HEK293 (cell line): ENCODE results near the gene VSTM2L.

ENCODE experiments used
- CTCF ChIA-PET: fragments of 350-600 bp; formaldehyde crosslinking; extraction: SDS; loops from one replicate; lab custom pipeline; 2021; ENCODE audit warnings: antibody characterized with exemption; lab: Yijun Ruan, JAX
- POLR2A ChIA-PET: fragments of 300-600 bp; formaldehyde crosslinking; extraction: SDS; loops from one replicate; lab custom pipeline; 2020; ENCODE audit warnings: antibody characterized with exemption, inconsistent platforms; lab: Yijun Ruan, JAX
- H3K27ac ChIP-seq: fragments of 200-500 bp; sonication (Bioruptor generic); 2 replicates; pipeline ENCODE4 v1.5.1; 2014; ENCODE audit warnings: low read depth, low read length, control low read depth, inconsistent platforms; ENCODE audit errors: extremely low read depth
- H3K36me3 ChIP-seq, 2 experiments: fragments of 200-500 bp in 1 of 2; sonication (Bioruptor generic) in 1 of 2; 1 replicate in 1 of 2; 2 replicates in 1 of 2; pipeline ENCODE4 v1.5.1; 2014 to 2017; ENCODE audit warnings: inconsistent platforms in 2 of 2, low read length in 2 of 2; ENCODE audit not compliant: control insufficient read depth in 2 of 2, insufficient read depth in 1 of 2
- H3K4me1 ChIP-seq: fragments of 200-500 bp; sonication (Bioruptor generic); 2 replicates; pipeline ENCODE4 v1.5.1; 2014; ENCODE audit warnings: mild to moderate bottlenecking, low read length, inconsistent platforms; ENCODE audit not compliant: control insufficient read depth, insufficient read depth
- H3K4me3 ChIP-seq: 2 replicates; pipeline ENCODE4 v1.5.1; 2011; ENCODE audit warnings: low read depth, mild to moderate bottlenecking, control low read depth, low read length, moderate library complexity
- H3K9me3 ChIP-seq: fragments of 200-500 bp; sonication (Bioruptor generic); 2 replicates; pipeline ENCODE4 v1.5.1; 2014; ENCODE audit warnings: low read depth, low read length, inconsistent platforms; ENCODE audit not compliant: control insufficient read depth, insufficient read depth
- HOXC10 ChIP-seq: sonication (generic); formaldehyde crosslinking; IDR thresholded peaks from 2 replicates; pipeline ENCODE4 v1.8.1; 2023; ENCODE audit warnings: mild to moderate bottlenecking, missing genetic modification reagents
- KLF1 ChIP-seq: fragments of 450-650 bp; formaldehyde crosslinking; IDR thresholded peaks from 2 replicates; pipeline ENCODE4 v1.5.1; 2016; ENCODE audit warnings: missing biosample characterization, missing genetic modification characterization
- PRDM1 ChIP-seq: fragments of 450-650 bp; formaldehyde crosslinking; IDR thresholded peaks from 2 replicates; pipeline ENCODE4; 2016; ENCODE audit warnings: missing biosample characterization, missing genetic modification characterization
- REST ChIP-seq: fragments of 450-650 bp; formaldehyde crosslinking; IDR thresholded peaks from 2 replicates; pipeline ENCODE4 v1.5.1; 2016; ENCODE audit warnings: missing biosample characterization, missing genetic modification characterization
- SCRT2 ChIP-seq: fragments of 450-650 bp; formaldehyde crosslinking; IDR thresholded peaks from 2 replicates; pipeline ENCODE4 v1.5.1; 2016; ENCODE audit warnings: missing biosample characterization, missing genetic modification characterization
- ZBTB6 ChIP-seq: fragments of 450-650 bp; formaldehyde crosslinking; IDR thresholded peaks from 2 replicates; pipeline ENCODE4 v1.5.1; 2017; ENCODE audit warnings: missing biosample characterization, missing genetic modification characterization
- ZEB2 ChIP-seq: fragments of 450-650 bp; formaldehyde crosslinking; IDR thresholded peaks from 2 replicates; pipeline ENCODE4 v1.5.1; 2016; ENCODE audit warnings: missing biosample characterization, missing genetic modification characterization
- ZFP37 ChIP-seq: fragments of 450-650 bp; formaldehyde crosslinking; IDR thresholded peaks from 2 replicates; pipeline ENCODE4 v1.5.1; 2016; ENCODE audit warnings: missing biosample characterization, missing genetic modification characterization
- ZNF133 ChIP-seq: fragments of 450-650 bp; formaldehyde crosslinking; IDR thresholded peaks from 2 replicates; pipeline ENCODE4 v1.5.1; 2016; ENCODE audit warnings: missing biosample characterization, missing genetic modification characterization
- ZNF138 ChIP-seq: fragments of 450-650 bp; formaldehyde crosslinking; IDR thresholded peaks from 2 replicates; pipeline ENCODE4 v1.5.1; 2016; ENCODE audit warnings: missing biosample characterization, missing genetic modification characterization, borderline replicate concordance
- ZNF394 ChIP-seq: fragments of 450-650 bp; formaldehyde crosslinking; IDR thresholded peaks from 2 replicates; pipeline ENCODE4 v1.5.1; 2016; ENCODE audit warnings: missing biosample characterization, missing genetic modification characterization, mild to moderate bottlenecking, moderate library complexity, borderline replicate concordance
- ZNF398 ChIP-seq: fragments of 450-650 bp; formaldehyde crosslinking; IDR thresholded peaks from 2 replicates; pipeline ENCODE4 v1.5.1; 2017; ENCODE audit warnings: missing biosample characterization, missing genetic modification characterization
- ZNF585B ChIP-seq: fragments of 450-650 bp; formaldehyde crosslinking; IDR thresholded peaks from 2 replicates; pipeline ENCODE4 v1.5.1; 2016; ENCODE audit warnings: missing biosample characterization, missing genetic modification characterization
- ZNF596 ChIP-seq: fragments of 450-650 bp; IDR thresholded peaks from 2 replicates; pipeline ENCODE4 v1.5.0; 2018; ENCODE audit warnings: missing biosample characterization, mild to moderate bottlenecking, missing genetic modification characterization, moderate library complexity
- ZNF623 ChIP-seq: fragments of 450-650 bp; formaldehyde crosslinking; IDR thresholded peaks from 2 replicates; pipeline ENCODE4 v1.5.1; 2016; ENCODE audit warnings: missing biosample characterization, missing genetic modification characterization
- ZNF747 ChIP-seq: fragments of 450-650 bp; formaldehyde crosslinking; IDR thresholded peaks from 2 replicates; pipeline ENCODE4 v1.5.1; 2016; ENCODE audit warnings: missing biosample characterization, missing genetic modification characterization
- TF ChIP-seq, protein P1 (sequence below): fragments of 450-650 bp; formaldehyde crosslinking; IDR thresholded peaks from 2 replicates; pipeline ENCODE4 v1.5.1; 2016; ENCODE audit warnings: missing biosample characterization, missing genetic modification characterization
- TF ChIP-seq, protein P2 (sequence below): fragments of 450-650 bp; formaldehyde crosslinking; IDR thresholded peaks from 2 replicates; pipeline ENCODE4 v1.5.1; 2016; ENCODE audit warnings: missing biosample characterization, missing genetic modification characterization

Gene VSTM2L

DNA sequence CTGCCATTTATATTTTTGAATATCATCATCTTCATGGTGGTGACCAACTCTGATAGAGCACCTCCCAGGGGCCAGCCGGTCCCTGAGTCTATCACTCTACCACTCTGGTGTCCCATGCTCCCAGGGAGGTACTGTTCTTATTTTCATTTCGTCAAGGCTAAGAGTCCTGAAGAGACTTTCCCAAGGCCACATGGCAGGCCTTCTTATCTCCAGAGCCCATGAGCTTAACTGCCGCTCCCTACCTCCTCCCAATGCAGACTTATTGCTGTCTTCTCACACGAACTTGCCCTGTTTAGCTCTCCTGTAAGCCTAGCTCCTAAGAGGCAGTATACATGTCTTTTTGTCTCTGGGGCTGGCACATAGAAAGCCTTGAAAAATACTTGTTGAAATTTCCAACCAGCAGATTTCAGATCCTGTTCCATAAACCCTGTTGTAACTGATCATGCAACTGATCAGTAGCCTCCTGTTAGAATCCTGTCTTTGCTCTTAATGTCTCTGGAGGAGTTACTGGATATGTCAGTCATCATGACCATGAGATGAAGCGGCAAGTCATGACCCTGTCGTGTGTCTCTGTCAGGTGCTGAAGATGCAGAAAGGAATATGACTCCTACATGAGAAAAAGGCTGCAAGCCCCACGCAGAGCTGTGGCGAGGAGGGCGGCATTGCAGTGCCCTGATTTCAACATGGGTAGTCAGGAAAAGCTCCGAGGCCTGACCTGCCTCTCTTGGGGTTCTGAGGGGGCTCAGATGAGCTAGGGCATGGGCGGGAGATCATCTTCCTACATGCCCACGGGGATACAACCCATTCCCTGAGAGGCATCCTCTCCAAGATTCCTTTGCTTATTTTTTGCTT lies 70.4 kb downstream of the VSTM2L start (continued):
- TF ChIP-seq SCRT2 (tag by site-specific recombination) (no peak), ZNF747 (tag by site-specific recombination) (no peak), KLF1 (tag by site-specific recombination) (no peak)

GRCh38 chr20:37976887-37977286 lies 74.0 kb downstream of the VSTM2L start:
- Histone ChIP-seq H3K4me3 (no peak overlapping the region), H3K4me1 (no peaks in the 10 kb centered on the region), H3K9me3 (no peaks in the 10 kb centered on the region), H3K36me3 (peaks cover 0 to 4% of the 10 kb centered on the region in 2 experiments; a peak in 1 of 3 replicates), H3K27ac (no peak overlapping the region)
- ChIA-PET CTCF (no interaction called here), POLR2A (no interaction called here)
- TF ChIP-seq ZEB2 (no peak), ZBTB6 (tag by site-specific recombination) (no peak), ZNF133 (tag by site-specific recombination) (no peak)

DNA sequence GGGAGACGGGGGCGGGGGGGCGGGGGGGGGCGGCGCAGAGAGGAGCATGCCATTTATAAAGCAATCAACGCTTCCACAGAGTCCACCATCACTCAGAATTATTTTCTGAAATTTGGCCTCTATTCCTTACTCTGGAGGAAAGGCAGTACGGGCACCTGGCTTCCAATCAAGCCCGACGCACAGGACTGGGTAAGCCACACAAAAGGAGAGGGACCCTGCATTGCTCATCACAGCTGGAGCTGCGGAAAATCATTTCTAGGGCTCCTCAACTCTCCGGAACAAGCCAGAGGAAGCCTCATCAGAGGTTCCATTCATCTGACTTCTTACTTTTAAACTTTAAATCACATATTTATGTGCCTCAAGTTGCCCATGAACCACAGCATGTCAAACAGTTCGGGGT lies 74.4 kb downstream of the VSTM2L start:
- CTCF ChIA-PET = no interaction called here
- no peaks in the 10 kb centered on the region for H3K9me3 ChIP-seq
- H3K4me3 ChIP-seq = no peak overlapping the region
- POLR2A ChIA-PET = no interaction called here
- H3K4me1 ChIP-seq = no peaks in the 10 kb centered on the region
- peaks cover 0 to 4% of the 10 kb centered on the region in 2 experiments; a peak in 1 of 3 replicates for H3K36me3 ChIP-seq
- H3K27ac ChIP-seq = no peak overlapping the region
- TF ChIP-seq ZNF596 (no peak), HOXC10 (CRISPR knock-in tag) (no peak), ZNF394 (tag by site-specific recombination) (no peak), ZNF585B (tag by site-specific recombination) (no peak), PRDM1 (tag by site-specific recombination) (no peak), ZFP37 (tag by site-specific recombination) (no peak), REST (tag by site-specific recombination) (no peak), ZNF623 (tag by site-specific recombination) (no peak), ZNF398 (tag by site-specific recombination) (no peak), ZNF138 (tag by site-specific recombination) (no peak)
- TF ChIP-seq, protein P1, sequence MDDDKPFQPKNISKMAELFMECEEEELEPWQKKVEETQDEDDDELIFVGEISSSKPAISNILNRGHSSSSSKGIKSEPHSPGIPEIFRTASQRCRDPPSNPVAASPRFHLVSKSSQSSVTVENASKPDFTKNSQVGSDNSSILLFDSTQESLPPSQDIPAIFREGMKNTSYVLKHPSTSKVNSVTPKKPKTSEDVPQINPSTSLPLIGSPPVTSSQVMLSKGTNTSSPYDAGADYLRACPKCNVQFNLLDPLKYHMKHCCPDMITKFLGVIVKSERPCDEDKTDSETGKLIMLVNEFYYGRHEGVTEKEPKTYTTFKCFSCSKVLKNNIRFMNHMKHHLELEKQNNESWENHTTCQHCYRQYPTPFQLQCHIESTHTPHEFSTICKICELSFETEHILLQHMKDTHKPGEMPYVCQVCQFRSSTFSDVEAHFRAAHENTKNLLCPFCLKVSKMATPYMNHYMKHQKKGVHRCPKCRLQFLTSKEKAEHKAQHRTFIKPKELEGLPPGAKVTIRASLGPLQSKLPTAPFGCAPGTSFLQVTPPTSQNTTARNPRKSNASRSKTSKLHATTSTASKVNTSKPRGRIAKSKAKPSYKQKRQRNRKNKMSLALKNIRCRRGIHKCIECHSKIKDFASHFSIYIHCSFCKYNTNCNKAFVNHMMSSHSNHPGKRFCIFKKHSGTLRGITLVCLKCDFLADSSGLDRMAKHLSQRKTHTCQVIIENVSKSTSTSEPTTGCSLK = no peak
- TF ChIP-seq, protein P2, sequence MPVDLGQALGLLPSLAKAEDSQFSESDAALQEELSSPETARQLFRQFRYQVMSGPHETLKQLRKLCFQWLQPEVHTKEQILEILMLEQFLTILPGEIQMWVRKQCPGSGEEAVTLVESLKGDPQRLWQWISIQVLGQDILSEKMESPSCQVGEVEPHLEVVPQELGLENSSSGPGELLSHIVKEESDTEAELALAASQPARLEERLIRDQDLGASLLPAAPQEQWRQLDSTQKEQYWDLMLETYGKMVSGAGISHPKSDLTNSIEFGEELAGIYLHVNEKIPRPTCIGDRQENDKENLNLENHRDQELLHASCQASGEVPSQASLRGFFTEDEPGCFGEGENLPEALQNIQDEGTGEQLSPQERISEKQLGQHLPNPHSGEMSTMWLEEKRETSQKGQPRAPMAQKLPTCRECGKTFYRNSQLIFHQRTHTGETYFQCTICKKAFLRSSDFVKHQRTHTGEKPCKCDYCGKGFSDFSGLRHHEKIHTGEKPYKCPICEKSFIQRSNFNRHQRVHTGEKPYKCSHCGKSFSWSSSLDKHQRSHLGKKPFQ (tag by site-specific recombination) = no peak
